Measurements from ENCODE around the gene TNFAIP8.

DNA sequence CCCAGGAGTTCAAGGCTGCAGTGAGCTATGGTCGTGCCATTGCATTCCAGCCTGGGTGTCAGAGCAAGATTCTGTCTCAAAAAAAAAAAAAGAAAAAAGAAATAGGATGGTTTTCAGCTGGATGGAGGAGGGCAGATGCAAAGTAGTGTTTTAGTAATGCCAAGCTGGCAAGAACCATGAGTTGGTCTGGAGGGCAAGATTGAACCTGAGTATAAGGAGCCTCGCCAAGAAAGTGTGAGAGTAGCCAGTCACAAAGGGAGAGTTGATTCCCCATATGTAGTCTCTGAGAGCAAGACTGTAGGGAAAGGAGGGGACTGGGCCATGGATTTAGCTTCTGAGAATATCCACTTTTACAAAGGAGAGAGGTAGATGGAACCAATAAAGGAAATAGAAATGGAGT, 6.9 kb downstream of the TNFAIP8 start:
- TF ChIP-seq, protein P1, sequence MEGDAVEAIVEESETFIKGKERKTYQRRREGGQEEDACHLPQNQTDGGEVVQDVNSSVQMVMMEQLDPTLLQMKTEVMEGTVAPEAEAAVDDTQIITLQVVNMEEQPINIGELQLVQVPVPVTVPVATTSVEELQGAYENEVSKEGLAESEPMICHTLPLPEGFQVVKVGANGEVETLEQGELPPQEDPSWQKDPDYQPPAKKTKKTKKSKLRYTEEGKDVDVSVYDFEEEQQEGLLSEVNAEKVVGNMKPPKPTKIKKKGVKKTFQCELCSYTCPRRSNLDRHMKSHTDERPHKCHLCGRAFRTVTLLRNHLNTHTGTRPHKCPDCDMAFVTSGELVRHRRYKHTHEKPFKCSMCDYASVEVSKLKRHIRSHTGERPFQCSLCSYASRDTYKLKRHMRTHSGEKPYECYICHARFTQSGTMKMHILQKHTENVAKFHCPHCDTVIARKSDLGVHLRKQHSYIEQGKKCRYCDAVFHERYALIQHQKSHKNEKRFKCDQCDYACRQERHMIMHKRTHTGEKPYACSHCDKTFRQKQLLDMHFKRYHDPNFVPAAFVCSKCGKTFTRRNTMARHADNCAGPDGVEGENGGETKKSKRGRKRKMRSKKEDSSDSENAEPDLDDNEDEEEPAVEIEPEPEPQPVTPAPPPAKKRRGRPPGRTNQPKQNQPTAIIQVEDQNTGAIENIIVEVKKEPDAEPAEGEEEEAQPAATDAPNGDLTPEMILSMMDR (IDR thresholded peaks at IDR 0.05; ENCODE audit: low read depth, low read length, poor library complexity, severe bottlenecking), result no peak
- no peak for TF ChIP-seq EZH2phosphoT487 (IDR thresholded peaks at IDR 0.05; ENCODE audit: borderline replicate concordance, low read length)

Measured in DOHH2 (cell line).